ENCODE results near the gene RNF224. TPM values are rescaled to one million over a fixed set of nuclear protein-coding genes. Genes with fewer than 3 reads are reported as not detected.

RNF224 gene
- total RNA-seq, 4 donors from 2014 or later = 1.2 to 5.2 (median 3.0) TPM

- TF ChIP-seq, protein P1, sequence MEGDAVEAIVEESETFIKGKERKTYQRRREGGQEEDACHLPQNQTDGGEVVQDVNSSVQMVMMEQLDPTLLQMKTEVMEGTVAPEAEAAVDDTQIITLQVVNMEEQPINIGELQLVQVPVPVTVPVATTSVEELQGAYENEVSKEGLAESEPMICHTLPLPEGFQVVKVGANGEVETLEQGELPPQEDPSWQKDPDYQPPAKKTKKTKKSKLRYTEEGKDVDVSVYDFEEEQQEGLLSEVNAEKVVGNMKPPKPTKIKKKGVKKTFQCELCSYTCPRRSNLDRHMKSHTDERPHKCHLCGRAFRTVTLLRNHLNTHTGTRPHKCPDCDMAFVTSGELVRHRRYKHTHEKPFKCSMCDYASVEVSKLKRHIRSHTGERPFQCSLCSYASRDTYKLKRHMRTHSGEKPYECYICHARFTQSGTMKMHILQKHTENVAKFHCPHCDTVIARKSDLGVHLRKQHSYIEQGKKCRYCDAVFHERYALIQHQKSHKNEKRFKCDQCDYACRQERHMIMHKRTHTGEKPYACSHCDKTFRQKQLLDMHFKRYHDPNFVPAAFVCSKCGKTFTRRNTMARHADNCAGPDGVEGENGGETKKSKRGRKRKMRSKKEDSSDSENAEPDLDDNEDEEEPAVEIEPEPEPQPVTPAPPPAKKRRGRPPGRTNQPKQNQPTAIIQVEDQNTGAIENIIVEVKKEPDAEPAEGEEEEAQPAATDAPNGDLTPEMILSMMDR (IDR thresholded peaks at IDR 0.05) = peak in 2 of 6 experiments; percentile 3 to 17
- TF ChIP-seq POLR2A (IDR thresholded peaks at IDR 0.05) = peak in 3 of 4 donors; percentile 23 to 83 (median 82)
- intact Hi-C loops (cut with DNase I) = no loop called here
- peak; percentile 96 for DNase-seq
- Histone ChIP-seq H3K4me3 (peak within 1 kb of the TSS; percentile 59 to 82 (median 72)), H3K27me3 (no peaks in the 10 kb centered on the region), H3K36me3 (no peaks in the 10 kb centered on the region), H3K4me1 (peaks cover 64 to 86% (median 73%) of the 10 kb centered on the region in 3 donors), H3K27ac (peak within 1 kb of the TSS; percentile 89 to 94 (median 90)), H3K9me3 (no peaks in the 10 kb centered on the region)
- 0% methylated on average over 5 of the region's 118 CpGs; no CpG with 5 or more reads in 1 of the 2 donors for WGBS, 2 donors
Observed at GRCh38 chr9:137200311-137201204, 26.7 kb upstream of the RNF224 start, which contains the start of gene TPRN. Gene TPRN, minus strand, starts transcription at chr9:137200741. Its CDS starts 30 bp downstream, at chr9:137200711.

DNA sequence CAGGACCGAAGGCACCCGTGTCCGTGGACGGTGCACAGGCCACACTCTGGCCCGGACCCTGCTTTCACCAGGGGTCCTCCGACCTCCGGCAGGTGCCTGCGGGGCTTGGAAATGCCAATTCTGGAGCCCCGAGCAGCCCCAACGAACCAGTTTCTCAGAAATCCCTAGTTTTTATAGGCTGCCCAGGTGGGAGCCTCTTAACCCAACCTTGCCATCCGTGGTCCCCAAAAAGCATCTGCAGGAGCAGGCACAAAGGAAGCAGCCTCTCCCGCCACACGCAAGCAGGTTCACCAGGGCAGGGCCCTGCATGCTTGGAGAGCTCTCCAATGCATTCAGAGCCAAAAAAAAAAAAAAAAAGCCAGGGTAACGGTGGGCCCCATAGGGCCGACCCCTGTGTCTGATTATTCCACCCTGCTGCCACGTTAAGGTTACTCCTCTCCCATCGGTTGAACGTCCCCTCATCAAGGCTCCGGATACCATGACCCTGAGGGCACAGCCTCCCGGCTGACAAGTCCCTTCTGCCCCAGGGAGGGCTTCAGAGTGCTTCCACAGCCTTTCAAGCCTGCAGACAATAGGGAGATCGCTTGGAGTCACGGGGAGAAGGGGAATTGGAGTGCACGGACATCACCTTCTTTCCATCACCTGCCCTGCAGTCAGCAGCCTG is 26.0 kb upstream of the RNF224 start:
- Histone ChIP-seq H3K36me3 (no peaks in the 10 kb centered on the region), H3K4me3 (peak overlapping the region; percentile 59 to 82 (median 72)), H3K27me3 (no peaks in the 10 kb centered on the region), H3K9me3 (no peaks in the 10 kb centered on the region), H3K4me1 (peaks cover 63 to 85% (median 72%) of the 10 kb centered on the region in 3 donors), H3K27ac (peak overlapping the region; percentile 89 to 94 (median 90))
- TF ChIP-seq, protein P1 (IDR thresholded peaks at IDR 0.05) = peak in 1 of 6 experiments; percentile 4
- TF ChIP-seq POLR2A (IDR thresholded peaks at IDR 0.05) = no peak
- intact Hi-C loops (cut with DNase I) = no loop called here
- DNase-seq = no peak
- WGBS, 2 donors = 14 to 15% methylated on average over 9 to 13 of the region's 23 CpGs

GRCh38 chr9:137202966-137203365 is 24.3 kb upstream of the RNF224 start:
- no peaks in the 10 kb centered on the region for H3K9me3 ChIP-seq

GRCh38 chr9:137204731-137205125 is 22.6 kb upstream of the RNF224 start:
- TF ChIP-seq, protein P1 (IDR thresholded peaks at IDR 0.05) = no peak
- no peak for TF ChIP-seq POLR2A (IDR thresholded peaks at IDR 0.05)
- 17 to 50% methylated on average over 2 to 15 of the region's 21 CpGs for WGBS, 2 donors
- DNase-seq = no peak
- Histone ChIP-seq H3K27me3 (no peaks in the 10 kb centered on the region), H3K27ac (peak overlapping the region; percentile 88 to 96 (median 92)), H3K4me3 (peak overlapping the region; percentile 93 to 99 (median 98)), H3K4me1 (peaks cover 42 to 63% (median 46%) of the 10 kb centered on the region in 3 donors), H3K9me3 (no peaks in the 10 kb centered on the region), H3K36me3 (peaks cover 0 to 15% (median 0%) of the 10 kb centered on the region in 3 donors)
- intact Hi-C loops (cut with DNase I) = no loop called here

More at GRCh38 chr9:137202966-137203365, 24.3 kb upstream of the RNF224 start:
- TF ChIP-seq POLR2A (IDR thresholded peaks at IDR 0.05) = no peak
- TF ChIP-seq, protein P1 (IDR thresholded peaks at IDR 0.05) = no peak
- Histone ChIP-seq H3K4me1 (peaks cover 58 to 80% (median 64%) of the 10 kb centered on the region in 3 donors), H3K27me3 (no peaks in the 10 kb centered on the region), H3K27ac (no peak overlapping the region), H3K36me3 (no peaks in the 10 kb centered on the region), H3K4me3 (no peak overlapping the region)
- DNase-seq = no peak
- 74 to 78% methylated on average over 5 to 6 of the region's 8 CpGs for WGBS, 2 donors
- intact Hi-C loops (cut with DNase I) = no loop called here
